GM18861 (cell line): Measurements from ENCODE around the gene PTPRD.

Experiments used
- ATAC-seq: cut with Tn5 transposase; IDR thresholded peaks from one replicate; pipeline ENCODE4 v1.9.1; 2021; ENCODE audit not compliant: unreplicated experiment

The PTPRD gene

GRCh38 chr9:8816361-8816760 is 1796.4 kb downstream of the PTPRD start:
- ATAC-seq, result no peak

GRCh38 chr9:8815931-8816330 is 1796.9 kb downstream of the PTPRD start:
- no peak for ATAC-seq

- ATAC-seq, result no peak
Observed at GRCh38 chr9:8815219-8815618, 1797.6 kb downstream of the PTPRD start.

- ATAC-seq, result no peak
Observed at GRCh38 chr9:8812888-8813287, 1799.9 kb downstream of the PTPRD start.

- ATAC-seq, result no peak
Observed at GRCh38 chr9:8809741-8810140, 1803.1 kb downstream of the PTPRD start.

- ATAC-seq, result no peak
Observed at GRCh38 chr9:8806150-8806549, 1806.7 kb downstream of the PTPRD start.

- ATAC-seq, result no peak
Observed at GRCh38 chr9:8804613-8805012, 1808.2 kb downstream of the PTPRD start.

- ATAC-seq, result no peak
Observed at GRCh38 chr9:8802242-8802641, 1810.6 kb downstream of the PTPRD start.

GRCh38 chr9:8800196-8800595 is 1812.6 kb downstream of the PTPRD start:
- no peak for ATAC-seq

- ATAC-seq, result no peak
Observed at GRCh38 chr9:8799615-8800014, 1813.2 kb downstream of the PTPRD start.

- ATAC-seq, result no peak
Observed at GRCh38 chr9:8799206-8799605, 1813.6 kb downstream of the PTPRD start.

GRCh38 chr9:8784838-8785237 is 1828.0 kb downstream of the PTPRD start:
- no peak for ATAC-seq

- ATAC-seq, result no peak
Observed at GRCh38 chr9:8783941-8784340, 1828.9 kb downstream of the PTPRD start.

GRCh38 chr9:8782237-8782636 is 1830.6 kb downstream of the PTPRD start:
- ATAC-seq, result no peak

GRCh38 chr9:8781458-8781857 is 1831.3 kb downstream of the PTPRD start:
- ATAC-seq, result no peak

GRCh38 chr9:8780386-8780785 is 1832.4 kb downstream of the PTPRD start:
- no peak for ATAC-seq

GRCh38 chr9:8779478-8779877 is 1833.3 kb downstream of the PTPRD start:
- no peak for ATAC-seq

- no peak for ATAC-seq
Observed at GRCh38 chr9:8778356-8778755, 1834.4 kb downstream of the PTPRD start.

- no peak for ATAC-seq
Observed at GRCh38 chr9:8772302-8772701, 1840.5 kb downstream of the PTPRD start.

- ATAC-seq, result no peak
Observed at GRCh38 chr9:8769153-8769552, 1843.6 kb downstream of the PTPRD start.

- ATAC-seq, result no peak
Observed at GRCh38 chr9:8766096-8766495, 1846.7 kb downstream of the PTPRD start.

- no peak for ATAC-seq
Observed at GRCh38 chr9:8764051-8764450, 1848.8 kb downstream of the PTPRD start.

GRCh38 chr9:8762479-8763085 is 1850.2 kb downstream of the PTPRD start:
- no peak for ATAC-seq
